ENCODE measurements around the gene PRKG1. TPM values are rescaled to one million over a fixed set of nuclear protein-coding genes. Genes with fewer than 3 reads are reported as not detected.

Gene PRKG1
- total RNA-seq, 2 donors from 2014 or later: 1.3 to 2.7 TPM

- Histone ChIP-seq H3K27me3 (ENCODE audit: control insufficient read depth, insufficient read depth, low read length, poor library complexity, severe bottlenecking) (no peaks in the 10 kb centered on the region), H3K9me3 (ENCODE audit: control insufficient read depth, low read length) (no peaks in the 10 kb centered on the region), H3K4me1 (ENCODE audit: control insufficient read depth, insufficient read depth, low read length) (no peaks in the 10 kb centered on the region), H3K36me3 (ENCODE audit: control insufficient read depth, insufficient read depth, low read length) (no peaks in the 10 kb centered on the region), H3K4me3 (ENCODE audit: low read length) (no peak overlapping the region), H3K27ac (ENCODE audit: low read depth, low read length) (no peak overlapping the region), H3K9ac (ENCODE audit: extremely low read depth, low read length, poor library complexity, severe bottlenecking) (no peak overlapping the region)
- Mint-ChIP-seq H3K9me3 (no peaks in the 10 kb centered on the region), H3K4me1 (peaks cover 3% of the 10 kb centered on the region), H3K4me3 (no peak overlapping the region), H3K27me3 (ENCODE audit: insufficient read depth) (no peaks in the 10 kb centered on the region), H3K36me3 (ENCODE audit: low read depth) (no peaks in the 10 kb centered on the region), H3K27ac (no peak overlapping the region)
- 96% methylated on average over 1 of the region's 1 CpG; no CpG with 5 or more reads in 1 of the 2 experiments for WGBS, 2 experiments (ENCODE audit: insufficient coverage in 1 of 2, insufficient read length in 1 of 2)
- TF ChIP-seq CTCF (conservative IDR thresholded peaks at IDR 0.05): no peak
- no peak for DNase-seq
Observed at GRCh38 chr10:52266858-52267257, 1192.6 kb downstream of the PRKG1 start.

- H3K9ac ChIP-seq (ENCODE audit: extremely low read depth, low read length, poor library complexity, severe bottlenecking): no peak overlapping the region
- H3K9me3 ChIP-seq (ENCODE audit: control insufficient read depth, low read length): no peaks in the 10 kb centered on the region
- H3K27me3 ChIP-seq (ENCODE audit: control insufficient read depth, insufficient read depth, low read length, poor library complexity, severe bottlenecking): no peaks in the 10 kb centered on the region
- no peaks in the 10 kb centered on the region for H3K4me1 ChIP-seq (ENCODE audit: control insufficient read depth, insufficient read depth, low read length)
- no peak overlapping the region for H3K27ac Mint-ChIP-seq
- H3K9me3 Mint-ChIP-seq: no peaks in the 10 kb centered on the region
- H3K27me3 Mint-ChIP-seq (ENCODE audit: insufficient read depth): no peaks in the 10 kb centered on the region
- WGBS, 2 experiments (ENCODE audit: insufficient coverage in 1 of 2, insufficient read length in 1 of 2): 92 to 100% methylated on average over 1 to 2 of the region's 2 CpGs
- DNase-seq: no peak
- H3K4me1 Mint-ChIP-seq: peaks cover 3% of the 10 kb centered on the region
- TF ChIP-seq CTCF (conservative IDR thresholded peaks at IDR 0.05): no peak
- no peaks in the 10 kb centered on the region for H3K36me3 ChIP-seq (ENCODE audit: control insufficient read depth, insufficient read depth, low read length)
- no peaks in the 10 kb centered on the region for H3K36me3 Mint-ChIP-seq (ENCODE audit: low read depth)
- H3K4me3 ChIP-seq (ENCODE audit: low read length): no peak overlapping the region
- no peak overlapping the region for H3K27ac ChIP-seq (ENCODE audit: low read depth, low read length)
- H3K4me3 Mint-ChIP-seq: no peak overlapping the region
Observed at GRCh38 chr10:52268790-52269189, 1194.5 kb downstream of the PRKG1 start.

GRCh38 chr10:52269233-52269632 is 1194.9 kb downstream of the PRKG1 start:
- no peak overlapping the region for H3K4me3 Mint-ChIP-seq
- H3K9me3 ChIP-seq (ENCODE audit: control insufficient read depth, low read length): no peaks in the 10 kb centered on the region
- H3K36me3 ChIP-seq (ENCODE audit: control insufficient read depth, insufficient read depth, low read length): no peaks in the 10 kb centered on the region
- no peaks in the 10 kb centered on the region for H3K9me3 Mint-ChIP-seq
- H3K27me3 ChIP-seq (ENCODE audit: control insufficient read depth, insufficient read depth, low read length, poor library complexity, severe bottlenecking): no peaks in the 10 kb centered on the region
- no peak overlapping the region for H3K27ac Mint-ChIP-seq
- H3K4me1 ChIP-seq (ENCODE audit: control insufficient read depth, insufficient read depth, low read length): no peaks in the 10 kb centered on the region
- no peak overlapping the region for H3K9ac ChIP-seq (ENCODE audit: extremely low read depth, low read length, poor library complexity, severe bottlenecking)
- DNase-seq: no peak
- no peaks in the 10 kb centered on the region for H3K27me3 Mint-ChIP-seq (ENCODE audit: insufficient read depth)
- TF ChIP-seq CTCF (conservative IDR thresholded peaks at IDR 0.05): no peak
- 92 to 94% methylated on average over 2 to 4 of the region's 4 CpGs for WGBS, 2 experiments (ENCODE audit: insufficient coverage in 1 of 2, insufficient read length in 1 of 2)
- H3K4me1 Mint-ChIP-seq: peaks cover 3% of the 10 kb centered on the region
- H3K36me3 Mint-ChIP-seq (ENCODE audit: low read depth): no peaks in the 10 kb centered on the region
- no peak overlapping the region for H3K27ac ChIP-seq (ENCODE audit: low read depth, low read length)
- no peak overlapping the region for H3K4me3 ChIP-seq (ENCODE audit: low read length)
